Peyer's patch (tissue), 4 donors: Measurements from ENCODE around the gene LZTFL1.

Experiments
- POLR2A ChIP-seq, 2 donors: fragments of 450-650 bp; IDR thresholded peaks; one replicate each; pipeline ENCODE4 v1.5.1; 2017; ENCODE audit warnings: antibody characterized with exemption in 2 of 2, mild to moderate bottlenecking in 2 of 2, moderate library complexity in 2 of 2
- TF ChIP-seq, protein P1 (sequence below), 6 experiments: fragments of 450-650 bp in 4 of 6; fragments of 200-600 bp in 2 of 6; sonication (generic) in 1 of 6; IDR thresholded peaks; one replicate each; pipeline ENCODE4 v1.5.1; 2017 to 2019; ENCODE audit warnings: antibody characterized with exemption in 6 of 6, mild to moderate bottlenecking in 3 of 6, moderate library complexity in 1 of 6

DNA sequence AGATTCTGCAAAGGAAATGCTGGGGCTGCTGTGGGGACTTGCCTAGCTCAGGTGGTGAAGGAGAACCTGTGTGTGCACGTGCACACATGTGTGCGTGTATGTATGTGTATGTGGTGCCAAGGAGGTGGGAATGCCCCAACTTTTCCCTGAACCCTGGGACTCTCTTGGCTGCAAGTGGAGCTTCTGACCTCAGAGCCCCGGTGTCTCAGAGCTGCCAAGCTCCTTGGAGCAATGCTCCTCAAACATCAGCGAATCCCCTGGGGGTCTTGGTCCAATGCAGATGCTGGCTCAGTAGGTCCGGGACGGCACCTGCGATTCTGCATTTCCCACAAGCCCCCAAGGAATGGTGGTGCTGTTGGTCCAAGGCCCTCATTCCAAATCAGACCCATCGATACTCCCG, 39.8 kb downstream of the LZTFL1 start:
- TF ChIP-seq, protein P1, sequence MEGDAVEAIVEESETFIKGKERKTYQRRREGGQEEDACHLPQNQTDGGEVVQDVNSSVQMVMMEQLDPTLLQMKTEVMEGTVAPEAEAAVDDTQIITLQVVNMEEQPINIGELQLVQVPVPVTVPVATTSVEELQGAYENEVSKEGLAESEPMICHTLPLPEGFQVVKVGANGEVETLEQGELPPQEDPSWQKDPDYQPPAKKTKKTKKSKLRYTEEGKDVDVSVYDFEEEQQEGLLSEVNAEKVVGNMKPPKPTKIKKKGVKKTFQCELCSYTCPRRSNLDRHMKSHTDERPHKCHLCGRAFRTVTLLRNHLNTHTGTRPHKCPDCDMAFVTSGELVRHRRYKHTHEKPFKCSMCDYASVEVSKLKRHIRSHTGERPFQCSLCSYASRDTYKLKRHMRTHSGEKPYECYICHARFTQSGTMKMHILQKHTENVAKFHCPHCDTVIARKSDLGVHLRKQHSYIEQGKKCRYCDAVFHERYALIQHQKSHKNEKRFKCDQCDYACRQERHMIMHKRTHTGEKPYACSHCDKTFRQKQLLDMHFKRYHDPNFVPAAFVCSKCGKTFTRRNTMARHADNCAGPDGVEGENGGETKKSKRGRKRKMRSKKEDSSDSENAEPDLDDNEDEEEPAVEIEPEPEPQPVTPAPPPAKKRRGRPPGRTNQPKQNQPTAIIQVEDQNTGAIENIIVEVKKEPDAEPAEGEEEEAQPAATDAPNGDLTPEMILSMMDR (IDR thresholded peaks at IDR 0.05): no peak
- no peak for TF ChIP-seq POLR2A (IDR thresholded peaks at IDR 0.05)
